Raji (cell line): ENCODE measurements around the gene LTC4S.

Experiments used
- POLR2A ChIP-seq: IDR thresholded peaks from 2 replicates; pipeline ENCODE4 v1.6.1; 2011; ENCODE audit warnings: low read depth, low read length, control low read depth; ENCODE audit not compliant: insufficient read depth

LTC4S gene

DNA sequence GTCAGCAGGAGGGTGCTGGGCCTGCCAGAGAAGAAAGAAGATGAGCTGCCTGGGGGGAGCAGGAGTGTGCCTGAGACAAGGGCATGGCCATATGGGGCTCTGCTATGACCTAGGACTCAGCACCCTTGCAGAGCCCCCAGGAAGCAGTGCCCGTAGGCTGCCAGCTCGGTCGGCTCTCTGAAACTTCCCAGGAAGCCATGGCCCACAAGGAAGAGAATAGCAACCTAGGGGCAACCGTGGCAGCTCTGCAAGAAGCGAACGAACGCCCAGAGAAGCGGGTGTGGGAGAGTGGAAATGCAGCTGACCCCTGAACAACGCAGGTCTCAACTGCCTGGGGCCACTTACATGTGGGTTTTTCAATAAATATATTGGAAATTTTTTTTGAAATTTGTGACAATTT, 10.7 kb upstream of the LTC4S start:
- no peak for TF ChIP-seq POLR2A

DNA sequence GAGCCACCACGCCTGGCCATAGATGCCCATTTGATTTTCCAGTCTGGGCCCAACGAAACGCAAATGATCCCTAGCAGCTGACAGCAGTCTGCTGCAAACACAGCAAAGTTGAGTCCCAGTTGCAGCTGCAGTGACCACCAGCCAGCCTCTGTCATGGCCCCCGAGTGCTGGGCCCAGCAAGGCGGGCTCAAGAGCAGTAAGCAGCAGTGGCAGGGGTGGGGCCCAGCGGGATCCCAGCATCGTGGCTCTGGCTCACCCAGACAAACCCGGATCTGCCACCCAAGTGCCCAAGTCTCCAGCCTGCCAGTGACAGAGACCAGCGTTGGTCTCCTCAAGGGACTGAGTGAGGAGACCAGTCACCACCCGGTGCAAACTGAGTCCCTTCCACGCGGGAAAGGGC, 6.9 kb upstream of the LTC4S start:
- TF ChIP-seq POLR2A: no peak

DNA sequence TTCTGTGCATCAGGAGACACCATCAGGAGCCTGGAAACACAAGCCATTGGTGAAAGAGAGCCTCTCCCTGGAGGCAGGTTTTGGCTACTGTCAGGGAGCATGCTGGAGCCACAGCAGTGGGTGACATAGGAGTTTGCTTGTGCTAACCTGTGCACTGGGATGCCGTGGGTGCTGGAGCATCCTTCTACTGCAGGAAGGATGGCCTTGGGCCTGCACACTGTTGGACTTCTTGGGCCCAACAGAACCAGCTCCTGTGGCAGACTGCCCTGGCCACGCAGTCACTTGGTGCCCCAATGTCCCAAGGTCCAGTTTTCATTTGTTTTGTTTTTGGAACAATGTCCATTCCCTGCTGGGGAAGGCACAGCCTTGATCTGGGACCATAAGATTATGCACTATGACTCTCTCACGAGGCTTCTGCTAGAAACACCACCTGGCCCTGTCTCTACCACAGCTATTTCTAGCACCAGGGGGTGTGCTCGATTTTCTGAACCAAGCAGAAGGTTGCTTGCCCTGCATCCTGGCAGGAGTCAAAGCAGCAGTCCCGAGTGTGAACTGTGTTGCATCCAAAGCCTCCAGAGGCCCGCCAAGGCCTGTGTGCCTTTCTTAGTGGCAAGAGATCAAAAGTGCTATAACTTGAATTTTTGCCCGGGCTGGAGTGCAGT, 5.5 kb upstream of the LTC4S start:
- no peak for TF ChIP-seq POLR2A

DNA sequence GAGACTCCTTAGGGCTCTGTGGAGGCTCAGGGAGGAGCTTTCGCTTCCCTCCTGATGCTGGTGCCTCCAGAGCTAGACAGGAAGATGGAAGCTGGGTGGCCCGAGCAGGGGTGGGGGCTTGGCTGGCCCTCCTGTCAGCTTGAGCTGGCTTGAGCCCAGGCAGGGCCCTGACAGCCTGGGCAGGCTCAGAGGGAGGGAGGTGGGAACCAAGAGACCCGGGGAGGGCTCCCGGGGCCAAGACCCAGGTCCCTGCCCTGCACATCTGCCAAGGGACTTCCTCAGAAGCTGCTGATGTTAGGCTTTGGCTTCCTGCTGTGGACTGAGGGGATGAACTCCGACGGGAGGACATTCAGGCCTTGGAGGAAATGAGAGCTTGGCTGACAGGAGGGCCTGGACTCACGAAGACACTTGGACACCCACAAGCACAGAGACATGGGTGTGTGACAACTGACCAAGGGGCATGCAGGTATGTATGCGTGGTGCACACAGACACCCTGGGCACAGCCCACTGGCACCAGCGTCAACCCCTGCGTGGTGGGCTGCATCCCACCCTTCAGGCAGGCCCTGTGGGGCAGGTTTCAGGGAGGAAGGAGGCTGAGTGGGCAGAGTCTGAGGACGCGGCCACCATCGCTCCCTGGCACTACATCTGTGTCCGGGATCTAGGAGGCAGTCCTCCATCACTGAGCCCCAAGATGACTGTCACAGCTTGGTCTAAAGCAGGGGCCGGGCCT, 1.7 kb upstream of the LTC4S start:
- TF ChIP-seq POLR2A: no peak

DNA sequence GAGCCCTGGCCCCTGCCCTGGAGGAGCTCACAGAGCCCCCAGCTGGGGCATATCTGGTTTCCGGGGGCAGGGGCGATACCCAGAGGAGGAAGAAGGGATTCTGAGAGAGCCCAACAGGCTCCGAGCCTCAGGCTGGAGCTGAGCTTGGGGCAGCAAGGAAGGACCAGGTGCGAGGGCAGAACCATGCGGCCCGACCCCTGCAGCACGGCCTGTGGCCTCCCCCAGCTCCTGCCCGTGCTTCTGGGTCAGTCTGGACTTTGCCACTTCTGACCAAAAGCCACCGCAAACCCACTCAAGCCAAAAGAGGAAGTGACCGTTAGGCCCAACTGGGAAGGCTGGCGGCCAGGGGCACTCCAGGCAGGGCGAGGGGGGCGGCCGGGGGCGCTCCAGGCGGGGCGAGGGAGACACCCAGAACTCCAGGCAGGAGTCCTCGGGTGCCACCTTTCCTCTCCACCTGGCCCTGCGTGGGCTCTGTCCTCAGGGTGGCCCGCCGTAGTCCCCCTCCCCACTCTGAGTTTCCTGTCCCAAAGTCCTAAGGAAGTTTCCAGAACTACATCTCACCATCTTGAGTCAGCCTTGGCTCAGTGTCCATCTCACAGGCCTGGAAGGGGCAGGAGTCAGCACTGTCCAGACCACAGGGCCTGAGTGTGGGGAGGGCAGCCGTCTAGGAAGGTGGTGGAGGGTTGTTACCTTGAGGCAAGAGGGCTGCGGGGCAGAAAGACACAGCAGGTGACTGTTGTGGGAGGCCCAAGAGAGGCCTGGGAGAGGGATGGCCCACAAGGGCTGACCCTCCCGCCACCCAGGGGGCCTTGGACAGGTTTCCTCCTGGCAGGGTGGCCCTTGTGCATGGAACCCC, 946 bp upstream of the LTC4S start:
- TF ChIP-seq POLR2A: no peak

DNA sequence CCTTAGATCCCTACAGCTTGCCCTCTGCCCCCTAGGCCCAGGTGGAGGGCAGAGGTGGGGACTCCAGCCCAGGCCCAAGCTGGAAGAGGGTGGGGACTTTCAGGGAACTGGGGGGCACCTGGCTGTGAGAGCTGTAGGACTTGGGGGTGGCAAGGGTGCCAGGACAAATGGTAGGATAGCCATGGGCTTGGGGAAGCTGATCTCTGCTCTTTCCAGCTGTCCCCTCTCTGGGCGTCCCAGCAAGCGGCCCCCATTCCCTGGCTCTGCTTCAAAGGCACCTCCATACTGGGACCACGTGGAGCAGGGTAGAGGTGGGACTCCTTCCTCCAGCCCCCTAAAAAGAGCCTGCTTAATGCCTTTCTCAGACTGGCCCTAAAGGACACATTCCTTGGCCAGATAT, 385 bp downstream of the LTC4S start:
- TF ChIP-seq POLR2A: no peak

DNA sequence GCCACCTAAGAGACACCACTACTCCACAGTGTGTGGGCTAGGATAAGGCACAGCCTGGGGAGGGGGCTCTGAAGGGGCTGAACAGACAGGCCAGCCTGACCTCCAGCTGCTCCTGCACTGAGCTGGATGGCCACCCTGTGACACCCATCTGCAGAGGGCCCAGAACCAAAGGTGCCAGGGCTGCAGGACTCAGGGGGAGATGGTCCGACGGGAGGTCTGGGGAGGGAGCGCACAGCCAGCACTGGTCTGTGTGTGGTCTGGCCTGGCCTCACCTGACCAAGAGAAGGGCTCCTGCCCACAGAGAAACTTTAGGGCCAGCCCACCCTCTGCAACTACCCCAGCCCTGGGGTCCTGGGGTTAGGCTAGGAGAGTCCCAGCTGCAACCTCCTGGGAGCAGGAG, 789 bp downstream of the LTC4S start:
- TF ChIP-seq POLR2A: no peak

DNA sequence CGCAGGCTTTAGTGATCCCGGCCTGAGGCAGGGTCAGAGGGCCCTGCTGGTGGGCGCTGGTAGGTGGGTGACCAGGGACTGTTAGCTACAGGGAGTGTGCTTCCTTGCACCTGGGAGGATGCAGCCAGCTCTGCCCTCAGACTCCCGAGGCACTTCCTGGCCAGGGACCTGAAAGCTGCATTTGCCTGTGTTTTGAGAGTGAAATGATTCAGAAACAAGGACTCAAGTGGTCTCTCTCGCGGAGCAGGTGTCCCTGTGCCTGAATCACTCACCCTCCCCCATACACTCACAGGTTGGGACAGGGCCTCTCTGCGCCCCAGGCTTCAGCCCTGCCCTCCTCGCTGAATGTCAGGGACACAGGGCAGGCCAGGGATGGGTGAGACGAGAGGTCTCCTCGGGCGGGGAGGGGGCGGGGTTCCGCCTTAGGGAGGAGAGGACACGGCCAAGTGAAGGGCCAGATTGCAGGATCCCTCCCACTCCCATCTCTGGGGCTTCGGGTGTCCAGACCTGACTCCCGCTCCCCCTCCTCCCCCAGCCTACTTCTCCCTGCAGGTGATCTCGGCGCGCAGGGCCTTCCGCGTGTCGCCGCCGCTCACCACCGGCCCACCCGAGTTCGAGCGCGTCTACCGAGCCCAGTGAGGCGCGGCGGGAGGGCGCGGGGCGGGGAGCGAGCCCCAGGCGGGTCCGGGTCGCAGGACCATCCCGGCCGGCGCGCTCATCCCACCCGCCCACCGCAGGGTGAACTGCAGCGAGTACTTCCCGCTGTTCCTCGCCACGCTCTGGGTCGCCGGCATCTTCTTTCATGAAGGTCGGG, 1.5 kb downstream of the LTC4S start:
- TF ChIP-seq POLR2A: no peak

DNA sequence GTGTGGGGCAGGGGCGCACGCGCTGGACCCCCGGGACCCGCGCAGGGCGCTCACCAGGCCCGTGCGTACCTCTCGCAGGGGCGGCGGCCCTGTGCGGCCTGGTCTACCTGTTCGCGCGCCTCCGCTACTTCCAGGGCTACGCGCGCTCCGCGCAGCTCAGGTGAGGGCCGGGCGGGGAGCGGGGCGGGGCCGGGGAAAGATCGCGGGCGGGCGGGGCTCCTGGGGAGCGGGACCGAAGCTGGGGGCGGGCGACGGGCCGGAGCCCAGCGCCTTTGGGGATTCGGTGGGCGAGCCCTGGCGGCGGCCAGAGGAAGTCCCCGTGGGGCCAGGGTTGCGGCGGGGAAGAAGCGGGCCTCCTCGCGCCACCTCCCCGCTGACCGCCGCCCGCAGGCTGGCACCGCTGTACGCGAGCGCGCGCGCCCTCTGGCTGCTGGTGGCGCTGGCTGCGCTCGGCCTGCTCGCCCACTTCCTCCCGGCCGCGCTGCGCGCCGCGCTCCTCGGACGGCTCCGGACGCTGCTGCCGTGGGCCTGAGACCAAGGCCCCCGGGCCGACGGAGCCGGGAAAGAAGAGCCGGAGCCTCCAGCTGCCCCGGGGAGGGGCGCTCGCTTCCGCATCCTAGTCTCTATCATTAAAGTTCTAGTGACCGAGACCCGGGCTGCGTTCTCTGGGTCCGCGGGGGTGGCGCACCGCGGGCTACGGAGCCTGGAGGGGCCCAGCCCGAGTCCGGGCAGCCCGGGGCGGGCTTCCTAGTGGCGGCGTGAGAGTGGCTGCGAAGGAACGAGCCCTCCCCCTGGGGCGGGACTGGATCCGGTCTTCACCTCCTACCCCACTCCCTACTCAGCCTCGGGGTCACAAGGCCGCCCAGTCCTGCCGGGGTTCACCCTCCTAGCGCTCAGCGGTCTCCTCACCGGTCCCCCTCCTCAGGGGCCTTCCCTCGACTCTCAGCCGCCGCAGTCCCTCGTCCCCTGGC, 2.4 kb downstream of the LTC4S start:
- TF ChIP-seq POLR2A: peak; percentile 42

DNA sequence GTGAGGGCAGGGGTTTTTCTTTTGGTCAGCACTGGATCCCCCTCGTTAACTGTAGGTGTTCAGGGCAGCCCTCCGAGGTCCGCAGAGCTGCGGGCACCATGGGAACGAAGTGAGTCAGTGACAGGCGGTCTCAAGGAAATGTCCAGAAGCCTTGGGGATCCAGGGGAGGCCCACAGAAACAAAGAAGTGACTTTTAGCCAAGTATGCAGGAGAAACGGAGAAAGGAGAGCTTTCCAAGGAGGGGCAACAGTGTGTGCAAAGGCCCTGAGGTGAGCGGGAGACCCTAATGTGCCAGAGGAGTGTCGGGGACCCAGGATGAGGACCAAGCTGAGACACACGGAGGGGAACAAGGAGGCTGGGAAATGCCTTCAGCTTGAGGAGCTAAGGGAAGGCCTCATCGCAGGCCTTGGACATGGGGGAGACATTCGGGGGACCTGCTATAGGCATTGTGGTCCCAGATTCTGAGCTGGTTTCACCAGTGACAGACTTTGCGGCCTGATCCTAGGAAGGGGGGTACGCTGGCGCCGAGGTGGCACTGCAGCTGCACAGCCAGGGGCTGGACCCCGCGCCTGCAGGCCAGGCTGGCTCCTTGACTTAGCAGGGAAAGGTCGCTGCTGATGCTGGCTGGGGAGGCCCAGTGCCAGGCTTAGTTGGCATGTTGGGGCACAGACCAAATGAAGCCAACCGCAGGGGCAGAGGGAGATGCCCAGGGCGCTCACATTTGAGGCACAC, 3.3 kb downstream of the LTC4S start:
- no peak for TF ChIP-seq POLR2A

DNA sequence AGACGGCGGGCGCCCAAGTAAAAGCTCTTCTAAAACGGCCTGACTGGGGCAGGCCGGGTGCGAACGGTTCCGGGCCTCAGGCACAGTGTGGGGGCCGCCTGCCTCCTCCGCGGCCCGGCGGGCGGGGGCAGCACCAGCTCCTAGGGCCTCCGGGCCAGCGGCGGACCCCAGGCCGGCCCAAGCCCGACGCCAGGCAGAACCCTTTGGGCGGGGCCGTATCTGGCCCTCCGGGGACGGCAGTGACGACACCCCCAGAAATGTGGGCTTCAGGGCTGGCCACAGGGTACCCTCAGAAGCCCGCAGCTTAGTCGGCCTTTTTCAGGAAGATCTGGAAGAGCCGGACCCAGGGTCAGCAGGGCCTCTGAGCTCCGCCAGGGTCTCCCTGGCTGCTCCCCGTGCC, 4.0 kb downstream of the LTC4S start:
- TF ChIP-seq POLR2A: no peak

DNA sequence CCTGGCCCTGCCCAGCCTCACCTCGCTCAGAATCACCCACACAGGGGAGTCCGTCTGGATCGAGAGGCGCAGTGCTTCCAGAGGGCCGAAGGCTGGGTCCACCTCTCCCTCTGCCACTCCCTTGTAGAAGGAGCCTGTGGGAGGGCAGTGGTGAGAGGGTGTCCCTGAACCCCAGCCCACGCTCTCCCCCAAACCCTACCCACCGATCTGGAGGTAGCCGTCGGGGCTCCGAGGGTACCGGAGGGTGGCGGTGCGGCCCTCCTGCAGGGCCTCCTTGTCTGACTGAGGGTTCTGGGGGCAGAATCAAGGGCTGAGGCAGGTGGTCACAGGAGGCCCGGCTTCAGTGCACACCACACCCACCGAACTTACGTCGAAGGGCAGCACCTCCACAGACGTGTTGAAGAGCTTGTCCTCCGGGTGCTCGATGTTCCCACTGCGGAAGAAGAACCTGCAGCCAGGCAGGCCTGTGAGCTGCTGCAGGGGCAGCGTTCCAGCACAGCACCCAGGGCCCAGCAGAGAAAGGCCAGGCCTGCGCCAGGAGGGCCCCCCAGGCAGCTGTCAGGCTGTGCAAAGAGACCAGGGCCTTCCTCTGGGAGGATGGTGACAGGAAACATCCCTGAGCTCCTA, 4.5 kb downstream of the LTC4S start:
- TF ChIP-seq POLR2A: no peak
